ENCODE measurements around the gene KCNK17.
A peak's percentile ranks its signal among the peaks of the same experiment; 100 is the strongest.

The KCNK17 gene

DNA sequence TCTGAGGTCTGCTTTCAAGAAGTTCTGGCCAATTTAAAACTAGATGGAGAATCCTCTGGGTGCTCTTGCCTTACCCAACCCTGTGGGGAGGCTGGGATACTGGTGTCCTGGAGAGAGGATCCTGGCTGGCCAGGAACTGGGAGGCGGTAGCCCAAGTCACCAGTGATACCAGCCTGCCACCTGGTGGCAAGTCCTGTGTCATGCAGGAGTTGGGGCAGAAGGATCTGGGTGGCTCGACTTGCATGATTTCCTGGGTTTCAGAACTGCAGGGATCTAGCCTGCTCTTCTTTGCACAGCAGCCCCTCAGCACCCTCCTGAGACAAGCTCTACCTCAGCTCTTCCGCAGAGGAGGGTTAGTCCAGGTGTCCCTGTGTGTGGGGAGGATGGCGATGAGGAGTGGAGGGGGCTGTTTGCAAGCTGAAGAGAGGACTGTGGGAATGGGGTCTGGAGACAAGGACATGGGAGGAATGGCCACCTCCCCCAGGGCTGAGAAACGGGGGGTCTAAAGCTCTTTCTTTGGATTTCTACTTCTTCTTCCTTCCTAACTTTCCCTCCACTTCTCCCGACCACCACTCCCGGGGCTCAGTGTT is 4.2 kb downstream of the KCNK17 start:
- H3F3A ChIP-seq (ENCODE audit: insufficient read depth) = no peaks in the 10 kb centered on the region
- no peaks in the 10 kb centered on the region for H4K20me1 ChIP-seq (ENCODE audit: low read depth, low read length)
- no peak overlapping the region for H3K4me2 ChIP-seq (ENCODE audit: low read depth, low read length, poor library complexity, severe bottlenecking)
- no peaks in the 10 kb centered on the region for H3K36me3 ChIP-seq (ENCODE audit: low read length)
- no peak overlapping the region for H3K27ac ChIP-seq (ENCODE audit: low read depth, low read length)
- no peak overlapping the region for H3K9ac ChIP-seq (ENCODE audit: low read length)
- H2AFZ ChIP-seq (ENCODE audit: low read depth, low read length, severe bottlenecking) = no peak overlapping the region
- H3K9me2 ChIP-seq (replicated peaks; ENCODE audit: insufficient read depth, low read length) = no peaks in the 10 kb centered on the region
- H3K27me3 ChIP-seq (ENCODE audit: low read length) = no peaks in the 10 kb centered on the region
- H3K4me3 ChIP-seq (ENCODE audit: insufficient read depth, low read length, poor library complexity, severe bottlenecking) = no peak overlapping the region
- H3K79me2 ChIP-seq (ENCODE audit: insufficient read depth, low read length) = no peaks in the 10 kb centered on the region
- TF ChIP-seq, protein P1, sequence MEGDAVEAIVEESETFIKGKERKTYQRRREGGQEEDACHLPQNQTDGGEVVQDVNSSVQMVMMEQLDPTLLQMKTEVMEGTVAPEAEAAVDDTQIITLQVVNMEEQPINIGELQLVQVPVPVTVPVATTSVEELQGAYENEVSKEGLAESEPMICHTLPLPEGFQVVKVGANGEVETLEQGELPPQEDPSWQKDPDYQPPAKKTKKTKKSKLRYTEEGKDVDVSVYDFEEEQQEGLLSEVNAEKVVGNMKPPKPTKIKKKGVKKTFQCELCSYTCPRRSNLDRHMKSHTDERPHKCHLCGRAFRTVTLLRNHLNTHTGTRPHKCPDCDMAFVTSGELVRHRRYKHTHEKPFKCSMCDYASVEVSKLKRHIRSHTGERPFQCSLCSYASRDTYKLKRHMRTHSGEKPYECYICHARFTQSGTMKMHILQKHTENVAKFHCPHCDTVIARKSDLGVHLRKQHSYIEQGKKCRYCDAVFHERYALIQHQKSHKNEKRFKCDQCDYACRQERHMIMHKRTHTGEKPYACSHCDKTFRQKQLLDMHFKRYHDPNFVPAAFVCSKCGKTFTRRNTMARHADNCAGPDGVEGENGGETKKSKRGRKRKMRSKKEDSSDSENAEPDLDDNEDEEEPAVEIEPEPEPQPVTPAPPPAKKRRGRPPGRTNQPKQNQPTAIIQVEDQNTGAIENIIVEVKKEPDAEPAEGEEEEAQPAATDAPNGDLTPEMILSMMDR (IDR thresholded peaks at IDR 0.05; ENCODE audit: insufficient read depth, low read length, poor library complexity, severe bottlenecking) = peak; percentile 94
- no peak for TF ChIP-seq EZH2phosphoT487 (conservative IDR thresholded peaks at IDR 0.05; ENCODE audit: low read length)
- H3K9me3 ChIP-seq (ENCODE audit: insufficient read depth, low read length) = no peaks in the 10 kb centered on the region

DNA sequence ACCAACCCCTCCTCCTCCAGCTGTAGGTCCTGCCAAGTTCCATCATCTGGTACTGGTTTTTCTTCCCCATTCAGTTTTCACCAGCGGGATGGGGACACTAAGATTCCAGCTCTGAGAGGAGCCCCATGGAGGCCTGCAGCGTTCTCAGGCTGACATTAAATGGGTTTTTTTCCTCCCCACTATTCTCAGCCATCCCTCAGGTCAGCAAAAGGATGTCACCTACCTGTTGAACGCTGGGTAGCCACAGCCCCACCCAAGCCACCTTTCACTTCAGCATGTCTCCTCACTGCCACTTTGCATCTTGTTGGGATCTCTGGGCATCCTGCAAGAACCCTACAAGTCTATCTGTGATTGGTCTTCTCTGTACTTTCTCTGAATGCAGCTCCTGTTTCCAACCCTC is 6.8 kb downstream of the KCNK17 start:
- H3F3A ChIP-seq (ENCODE audit: insufficient read depth) = no peaks in the 10 kb centered on the region

DNA sequence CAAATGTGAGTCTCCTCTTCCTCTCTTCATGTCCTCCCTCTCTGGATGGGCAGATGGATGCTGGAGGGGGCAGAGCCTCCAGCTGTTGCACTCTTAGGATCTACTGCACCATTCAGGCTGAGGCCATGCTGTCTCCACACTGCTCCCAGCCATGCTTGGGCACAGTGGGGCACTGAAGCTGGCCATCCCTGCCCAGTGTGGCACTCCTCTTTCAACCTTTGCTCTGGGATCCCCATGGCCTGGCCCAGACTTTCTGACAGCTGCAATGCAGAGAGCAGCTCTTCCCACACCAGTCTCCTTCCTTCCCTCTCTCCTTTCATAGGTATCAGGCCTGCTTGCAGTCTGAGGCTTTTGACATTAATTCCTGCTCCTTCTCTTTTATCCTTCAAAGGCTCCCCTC is 9.3 kb downstream of the KCNK17 start:
- H3K27ac ChIP-seq (ENCODE audit: low read depth, low read length) = no peak overlapping the region
- no peaks in the 10 kb centered on the region for H3K9me2 ChIP-seq (replicated peaks; ENCODE audit: insufficient read depth, low read length)
- TF ChIP-seq, protein P1 (IDR thresholded peaks at IDR 0.05; ENCODE audit: insufficient read depth, low read length, poor library complexity, severe bottlenecking) = no peak
- TF ChIP-seq EZH2phosphoT487 (conservative IDR thresholded peaks at IDR 0.05; ENCODE audit: low read length) = no peak
- H3K9me3 ChIP-seq (ENCODE audit: insufficient read depth, low read length) = no peaks in the 10 kb centered on the region
- no peak overlapping the region for H3K4me3 ChIP-seq (ENCODE audit: insufficient read depth, low read length, poor library complexity, severe bottlenecking)
- no peaks in the 10 kb centered on the region for H4K20me1 ChIP-seq (ENCODE audit: low read depth, low read length)
- H3K4me2 ChIP-seq (ENCODE audit: low read depth, low read length, poor library complexity, severe bottlenecking) = no peak overlapping the region
- no peak overlapping the region for H2AFZ ChIP-seq (ENCODE audit: low read depth, low read length, severe bottlenecking)
- no peak overlapping the region for H3K9ac ChIP-seq (ENCODE audit: low read length)
- no peaks in the 10 kb centered on the region for H3K36me3 ChIP-seq (ENCODE audit: low read length)
- H3K27me3 ChIP-seq (ENCODE audit: low read length) = no peaks in the 10 kb centered on the region
- H3F3A ChIP-seq (ENCODE audit: insufficient read depth) = no peaks in the 10 kb centered on the region
- H3K79me2 ChIP-seq (ENCODE audit: insufficient read depth, low read length) = no peaks in the 10 kb centered on the region

More for the DNA sequence above, 6.8 kb downstream of the KCNK17 start:
- H3K9me2 ChIP-seq (replicated peaks; ENCODE audit: insufficient read depth, low read length) = no peaks in the 10 kb centered on the region
- H3K9ac ChIP-seq (ENCODE audit: low read length) = no peak overlapping the region
- H3K9me3 ChIP-seq (ENCODE audit: insufficient read depth, low read length) = no peaks in the 10 kb centered on the region
- no peak overlapping the region for H3K4me3 ChIP-seq (ENCODE audit: insufficient read depth, low read length, poor library complexity, severe bottlenecking)
- no peak overlapping the region for H3K27ac ChIP-seq (ENCODE audit: low read depth, low read length)
- no peaks in the 10 kb centered on the region for H3K27me3 ChIP-seq (ENCODE audit: low read length)
- TF ChIP-seq, protein P1 (IDR thresholded peaks at IDR 0.05; ENCODE audit: insufficient read depth, low read length, poor library complexity, severe bottlenecking) = no peak
- TF ChIP-seq EZH2phosphoT487 (conservative IDR thresholded peaks at IDR 0.05; ENCODE audit: low read length) = no peak
- H2AFZ ChIP-seq (ENCODE audit: low read depth, low read length, severe bottlenecking) = no peak overlapping the region
- no peaks in the 10 kb centered on the region for H3K36me3 ChIP-seq (ENCODE audit: low read length)
- H3K4me2 ChIP-seq (ENCODE audit: low read depth, low read length, poor library complexity, severe bottlenecking) = no peak overlapping the region
- no peaks in the 10 kb centered on the region for H3K79me2 ChIP-seq (ENCODE audit: insufficient read depth, low read length)
- H4K20me1 ChIP-seq (ENCODE audit: low read depth, low read length) = no peaks in the 10 kb centered on the region
